Colonic mucosa (tissue), 4 donors: ENCODE measurements around the gene WFDC6. TPM values are rescaled to one million over a fixed set of nuclear protein-coding genes. Genes with fewer than 3 reads are reported as not detected.
A peak's percentile ranks its signal among the peaks of the same experiment; 100 is the strongest.

Source experiments
- DNase-seq: peaks from one replicate; pipeline ENCODE4 v3.0.0-alpha.2; 2020
- H3K27ac ChIP-seq: fragments of 200-600 bp; one replicate; pipeline ENCODE4 v1.8.0; 2021
- H3K27me3 ChIP-seq: fragments of 200-600 bp; one replicate; pipeline ENCODE4 v1.8.0; 2021
- H3K36me3 ChIP-seq: fragments of 200-600 bp; one replicate; pipeline ENCODE4 v1.8.0; 2021
- H3K4me1 ChIP-seq: fragments of 200-600 bp; one replicate; pipeline ENCODE4 v1.8.0; 2021; ENCODE audit warnings: mild to moderate bottlenecking
- H3K4me3 ChIP-seq: fragments of 200-600 bp; one replicate; pipeline ENCODE4 v1.8.0; 2021
- H3K9ac ChIP-seq, 2 donors: one replicate each; pipeline ENCODE4 v1.7.0; 2013; ENCODE audit warnings: control low read depth in 2 of 2, low read depth in 2 of 2, low read length in 2 of 2
- H3K9me3 ChIP-seq: fragments of 200-600 bp; one replicate; pipeline ENCODE4 v1.8.0; 2021
- intact Hi-C: fragments of 100-400 bp; cut with DNase I; formaldehyde crosslinking; loops from one replicate; pipeline ENCODE4 v1.14.1; 2022
- total RNA-seq, 2 donors: library from RNA; stranded (reverse); fragmentation: NEBNext Ultra II Directional in 1 of 2; extraction: Animal tissue kit (Norgen Biotek cat#: 25700) in 1 of 2; gene quantifications; one replicate each; pipeline ENCODE4 v1.2.1, GENCODE V29; 2021
- TF ChIP-seq, protein P1 (sequence below): fragments of 200-600 bp; IDR thresholded peaks from one replicate; pipeline ENCODE4 v1.8.0; 2022; ENCODE audit warnings: antibody characterized with exemption, mild to moderate bottlenecking
- donor health status: healthy.
- donor health status: DM: no; HTN: no; CAD: no.
- donor health status: DM: no; HTN: no; CAD: no.

Gene WFDC6
- total RNA-seq, 2 donors from 2014 or later, result not detected

DNA sequence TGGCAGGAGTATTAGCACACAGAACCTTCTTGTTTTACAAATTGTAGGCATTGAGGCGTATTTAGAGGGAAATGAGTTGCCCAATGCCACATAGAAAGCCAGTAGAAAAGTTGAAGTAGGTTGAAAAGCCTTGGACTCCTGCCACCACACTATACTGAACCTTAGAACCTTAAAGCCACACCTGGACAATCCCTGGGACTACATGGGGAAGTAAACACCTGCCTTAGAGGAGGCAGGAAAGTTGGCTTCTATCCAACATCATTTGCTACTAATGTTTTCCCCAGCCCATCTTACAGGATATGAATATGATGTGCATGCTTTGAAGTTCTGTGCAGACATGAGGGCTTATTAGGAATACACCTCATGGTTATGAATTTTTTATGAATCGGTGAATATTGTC, 13.2 kb upstream of the WFDC6 start:
- peak; percentile 80 for DNase-seq
- no peak overlapping the region for H3K9ac ChIP-seq
- H3K4me1 ChIP-seq, result peaks cover 8% of the 10 kb centered on the region
- H3K4me3 ChIP-seq, result no peak overlapping the region
- H3K36me3 ChIP-seq, result no peaks in the 10 kb centered on the region
- no peaks in the 10 kb centered on the region for H3K27me3 ChIP-seq
- intact Hi-C loops, result no loop called here
- no peak overlapping the region for H3K27ac ChIP-seq
- H3K9me3 ChIP-seq, result no peaks in the 10 kb centered on the region
- TF ChIP-seq, protein P1, sequence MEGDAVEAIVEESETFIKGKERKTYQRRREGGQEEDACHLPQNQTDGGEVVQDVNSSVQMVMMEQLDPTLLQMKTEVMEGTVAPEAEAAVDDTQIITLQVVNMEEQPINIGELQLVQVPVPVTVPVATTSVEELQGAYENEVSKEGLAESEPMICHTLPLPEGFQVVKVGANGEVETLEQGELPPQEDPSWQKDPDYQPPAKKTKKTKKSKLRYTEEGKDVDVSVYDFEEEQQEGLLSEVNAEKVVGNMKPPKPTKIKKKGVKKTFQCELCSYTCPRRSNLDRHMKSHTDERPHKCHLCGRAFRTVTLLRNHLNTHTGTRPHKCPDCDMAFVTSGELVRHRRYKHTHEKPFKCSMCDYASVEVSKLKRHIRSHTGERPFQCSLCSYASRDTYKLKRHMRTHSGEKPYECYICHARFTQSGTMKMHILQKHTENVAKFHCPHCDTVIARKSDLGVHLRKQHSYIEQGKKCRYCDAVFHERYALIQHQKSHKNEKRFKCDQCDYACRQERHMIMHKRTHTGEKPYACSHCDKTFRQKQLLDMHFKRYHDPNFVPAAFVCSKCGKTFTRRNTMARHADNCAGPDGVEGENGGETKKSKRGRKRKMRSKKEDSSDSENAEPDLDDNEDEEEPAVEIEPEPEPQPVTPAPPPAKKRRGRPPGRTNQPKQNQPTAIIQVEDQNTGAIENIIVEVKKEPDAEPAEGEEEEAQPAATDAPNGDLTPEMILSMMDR, result no peak

DNA sequence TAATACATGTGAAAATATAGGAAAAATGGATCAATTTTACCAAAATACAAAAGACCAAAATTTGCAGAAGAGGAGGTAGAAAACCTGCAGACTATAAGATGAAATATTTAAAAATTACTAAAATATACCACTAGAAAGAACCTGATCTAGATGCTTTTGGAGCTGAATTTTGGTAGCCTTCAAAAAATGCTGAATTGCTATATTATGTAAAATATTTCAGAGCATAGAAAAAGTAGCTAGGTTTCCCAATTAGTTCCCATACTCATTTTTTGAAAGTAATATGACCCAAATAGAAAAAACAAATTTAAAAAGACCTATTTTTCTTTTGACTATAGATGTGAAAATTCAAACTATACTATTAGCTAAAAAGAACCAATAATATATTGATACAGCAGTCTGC, 11.5 kb upstream of the WFDC6 start:
- H3K4me1 ChIP-seq, result peaks cover 8% of the 10 kb centered on the region
- H3K27me3 ChIP-seq, result no peaks in the 10 kb centered on the region
- H3K9me3 ChIP-seq, result no peaks in the 10 kb centered on the region
- TF ChIP-seq, protein P1, result no peak
- no peak overlapping the region for H3K27ac ChIP-seq
- DNase-seq, result no peak
- no peak overlapping the region for H3K4me3 ChIP-seq
- H3K36me3 ChIP-seq, result no peaks in the 10 kb centered on the region
- intact Hi-C loops, result no loop called here
- no peak overlapping the region for H3K9ac ChIP-seq

DNA sequence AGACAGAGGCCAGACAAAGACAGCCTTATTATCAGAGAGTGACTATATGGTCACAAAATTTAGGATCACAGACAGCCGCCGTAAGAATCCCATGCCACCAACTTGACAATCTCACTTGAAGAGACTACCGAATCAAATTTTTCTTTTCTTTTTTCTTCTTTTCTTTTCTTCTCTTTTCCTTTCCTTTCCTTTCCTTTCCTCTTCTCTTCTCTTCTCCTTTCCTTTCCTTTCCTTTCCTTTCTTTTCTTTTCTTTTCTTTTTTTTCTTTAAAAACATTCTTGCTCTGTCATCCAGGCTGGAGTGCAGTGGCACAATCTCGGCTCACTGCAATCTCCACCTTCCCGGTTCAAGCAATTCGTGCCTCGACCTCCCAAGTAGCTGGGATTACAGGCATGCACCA, 9.1 kb upstream of the WFDC6 start:
- TF ChIP-seq, protein P1, result no peak
- Histone ChIP-seq H3K36me3 (no peaks in the 10 kb centered on the region), H3K27me3 (no peaks in the 10 kb centered on the region), H3K27ac (no peak overlapping the region), H3K9me3 (no peaks in the 10 kb centered on the region), H3K4me3 (no peak overlapping the region), H3K4me1 (peaks cover 8% of the 10 kb centered on the region), H3K9ac (no peak overlapping the region)
- no peak for DNase-seq
- intact Hi-C loops, result no loop called here

DNA sequence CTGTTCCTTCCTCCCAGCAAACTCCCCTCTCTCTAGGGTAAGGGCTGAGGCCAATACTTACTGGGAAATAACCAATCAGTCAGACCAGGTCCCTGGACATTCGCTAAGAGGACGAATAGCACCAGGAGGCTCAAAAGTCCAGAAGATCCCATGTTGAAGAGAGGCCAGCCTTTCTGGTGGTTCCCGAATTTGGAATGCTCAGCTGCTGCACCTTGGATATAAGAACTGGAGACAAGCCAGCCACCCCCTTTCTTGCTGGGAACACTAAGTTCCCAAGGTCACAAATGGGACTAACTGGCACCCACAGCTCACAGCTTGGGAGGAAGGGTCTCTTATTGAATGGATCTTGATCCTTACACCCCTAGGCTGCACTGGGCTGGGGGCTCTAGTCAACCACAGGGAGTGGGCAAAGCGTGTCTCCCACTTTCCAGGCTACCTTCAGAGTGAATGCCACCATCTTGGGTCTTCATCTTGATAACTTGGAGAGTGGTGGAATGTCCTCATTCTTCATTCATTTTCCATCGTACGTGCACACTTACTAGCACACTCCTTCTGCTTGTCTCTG, 8.0 kb upstream of the WFDC6 start, which contains the start of gene EPPIN:
EPPIN (minus strand) TSS at position 196 of the 565 bp plus-strand sequence; CDS start at position 152, 44 bp downstream.
- H3K4me1 ChIP-seq, result peaks cover 1% of the 10 kb centered on the region
- no peaks in the 10 kb centered on the region for H3K36me3 ChIP-seq
- H3K4me3 ChIP-seq, result no peak within 1 kb of the TSS
- TF ChIP-seq, protein P1, result no peak
- no peak within 1 kb of the TSS for H3K9ac ChIP-seq
- H3K27me3 ChIP-seq, result no peaks in the 10 kb centered on the region
- H3K9me3 ChIP-seq, result no peaks in the 10 kb centered on the region
- intact Hi-C loops, result loop anchor here (2.0 kb wide), 1 partner anchor 224 kb away; no protein-coding TSS in a partner anchor
- no peak for DNase-seq
- H3K27ac ChIP-seq, result no peak within 1 kb of the TSS

DNA sequence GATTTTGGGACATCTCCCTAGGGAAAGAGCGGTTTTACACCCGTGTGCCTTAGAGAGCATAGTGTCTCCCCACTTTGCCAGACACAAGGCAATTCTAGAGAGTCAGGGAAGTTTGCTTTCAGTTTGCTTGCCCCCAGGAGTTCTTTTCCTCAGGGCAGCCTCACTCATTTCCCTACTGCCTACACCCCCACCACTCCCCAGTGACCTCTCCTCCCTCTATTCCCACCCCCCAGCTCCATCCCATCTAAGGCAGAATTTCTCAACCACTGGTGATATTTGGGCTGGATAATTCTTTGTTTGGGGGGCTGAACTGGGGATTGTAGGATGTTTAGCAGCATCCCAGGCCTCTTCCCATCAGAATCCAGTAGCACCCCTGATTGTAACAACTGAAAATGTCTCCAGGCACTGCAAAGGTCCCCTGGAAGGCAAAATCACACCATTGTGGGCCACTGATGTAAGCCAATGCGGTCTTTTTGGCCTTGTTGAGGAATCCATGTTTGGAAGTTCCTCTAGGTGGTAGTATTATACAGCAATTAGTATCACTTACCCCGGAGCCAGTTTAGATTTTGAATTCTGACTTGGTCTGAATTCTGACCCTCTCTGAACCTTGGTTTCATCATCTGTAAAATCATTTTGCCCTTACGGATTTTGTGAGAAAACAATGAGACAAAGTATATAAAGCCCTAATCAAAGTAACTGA, 6.6 kb upstream of the WFDC6 start:
- Histone ChIP-seq H3K36me3 (no peaks in the 10 kb centered on the region), H3K9me3 (no peaks in the 10 kb centered on the region), H3K4me1 (no peaks in the 10 kb centered on the region), H3K27me3 (no peaks in the 10 kb centered on the region), H3K27ac (no peak overlapping the region), H3K9ac (no peak overlapping the region), H3K4me3 (no peak overlapping the region)
- intact Hi-C loops, result loop anchor here (2.0 kb wide), 1 partner anchor 225 kb away; no protein-coding TSS in a partner anchor
- TF ChIP-seq, protein P1, result no peak
- no peak for DNase-seq
